ENCODE data around the gene FTO. TPM values are rescaled to one million over a fixed set of nuclear protein-coding genes. Genes with fewer than 3 reads are reported as not detected.

FTO gene
- total and polyA plus RNA-seq, 2 of the 8 experiments (the other 6 are each of a cell fraction or from before 2014, with no cell fraction given): 34.5 to 59.8 TPM

DNA sequence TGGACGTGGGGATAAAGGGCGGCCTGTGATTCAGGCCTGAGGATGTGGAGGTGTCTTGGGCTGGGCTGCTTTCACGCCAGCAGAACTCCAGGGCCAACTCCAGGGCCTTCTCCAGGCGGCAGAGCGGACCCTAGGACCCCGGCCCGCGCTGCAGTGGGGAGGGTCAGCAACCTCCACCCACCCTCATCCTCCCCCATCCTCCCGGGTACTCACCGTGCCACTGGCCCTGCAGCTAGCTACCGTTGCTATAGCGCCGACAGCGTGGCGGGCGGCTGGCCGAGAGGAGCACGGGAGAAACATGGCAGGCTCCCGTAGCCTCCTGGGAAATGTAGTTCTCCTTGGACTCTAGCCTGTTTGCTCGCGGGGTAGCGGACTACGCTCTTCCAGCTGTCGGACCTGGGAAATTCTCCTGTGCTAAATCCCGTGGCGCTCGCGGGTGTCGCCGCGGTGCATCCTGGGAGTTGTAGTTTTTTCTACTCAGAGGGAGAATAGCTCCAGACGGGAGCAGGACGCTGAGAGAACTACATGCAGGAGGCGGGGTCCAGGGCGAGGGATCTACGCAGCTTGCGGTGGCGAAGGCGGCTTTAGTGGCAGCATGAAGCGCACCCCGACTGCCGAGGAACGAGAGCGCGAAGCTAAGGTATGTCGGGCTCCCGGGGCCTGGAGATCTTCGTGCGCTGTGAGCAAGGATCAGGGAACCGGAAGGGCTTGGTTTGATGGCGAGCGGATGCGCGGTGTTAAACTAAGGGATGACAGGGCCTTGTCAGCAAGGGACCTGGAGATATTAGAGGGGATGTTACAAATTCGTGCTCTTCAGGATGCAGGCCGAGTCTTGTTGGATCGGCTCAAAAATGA lies at the start of gene FTO, which contains the start of gene RPGRIP1L (continued):
- peak; percentile 77 for TF ChIP-seq CREB1 (IDR thresholded peaks at IDR 0.05)
- TF ChIP-seq JUND (IDR thresholded peaks at IDR 0.05; ENCODE audit: low read length): no peak
- TF ChIP-seq, protein P1, sequence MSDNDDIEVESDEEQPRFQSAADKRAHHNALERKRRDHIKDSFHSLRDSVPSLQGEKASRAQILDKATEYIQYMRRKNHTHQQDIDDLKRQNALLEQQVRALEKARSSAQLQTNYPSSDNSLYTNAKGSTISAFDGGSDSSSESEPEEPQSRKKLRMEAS (IDR thresholded peaks at IDR 0.05): peak; percentile 67
- TF ChIP-seq GTF2F1 (IDR thresholded peaks at IDR 0.05; ENCODE audit: borderline replicate concordance, low read depth, low read length): no peak
- TF ChIP-seq YY1 (IDR thresholded peaks at IDR 0.05; ENCODE audit: low read depth, low read length): peak; percentile 99

All from H1 (cell line).